SH-SY5Y (cell line): ENCODE data around the gene BMPR1A.

Source experiments
- GATA2 ChIP-seq: IDR thresholded peaks from 2 replicates; pipeline ENCODE4 v1.6.1; 2011; ENCODE audit warnings: mild to moderate bottlenecking, low read depth, low read length
- GATA3 ChIP-seq: IDR thresholded peaks from 2 replicates; pipeline ENCODE4 v1.6.1; 2011; ENCODE audit warnings: low read depth, mild to moderate bottlenecking, low read length, moderate library complexity

GRCh38 chr10:86863484-86863842 lies 107.0 kb downstream of the BMPR1A start:
- TF ChIP-seq GATA2: no peak
- TF ChIP-seq GATA3: no peak
